ENCODE results near the gene ABCB9.
"Not testable (repeated sequence)": the region's sequence is repeated elsewhere in the genome, so short reads cannot be mapped to it uniquely, and the experiment has no call there.

The ABCB9 gene
- total RNA-seq: 3.0 to 29.3 (median 9.5) reads per million in 17 experiments

GRCh38 chr12:122965851-122966742 is at the start of gene ABCB9:
ABCB9 (minus strand) TSS chr12:122966463; CDS start chr12:122960235, 6,228 bp downstream.
- DNase-seq: peak; percentile 92 to 97 (median 94)

- not testable (repeated sequence) for DNase-seq
Measured at GRCh38 chr12:123014473-123014872, 48.2 kb upstream of the ABCB9 start.

- DNase-seq: no peak
Measured at GRCh38 chr12:123013185-123014095, 47.2 kb upstream of the ABCB9 start.

- DNase-seq: no peak
Measured at GRCh38 chr12:123011701-123012100, 45.4 kb upstream of the ABCB9 start.

GRCh38 chr12:123010681-123011080 is 44.4 kb upstream of the ABCB9 start:
- no peak for DNase-seq

- DNase-seq: no peak
Measured at GRCh38 chr12:123010110-123010509, 43.8 kb upstream of the ABCB9 start.

- no peak for DNase-seq
Measured at GRCh38 chr12:123006977-123007376, 40.7 kb upstream of the ABCB9 start.

GRCh38 chr12:123005081-123005626 is 38.9 kb upstream of the ABCB9 start:
- DNase-seq: no peak

GRCh38 chr12:123004287-123004686 is 38.0 kb upstream of the ABCB9 start:
- no peak for DNase-seq

- no peak for DNase-seq
Measured at GRCh38 chr12:123003257-123003656, 37.0 kb upstream of the ABCB9 start.

- DNase-seq: no peak
Measured at GRCh38 chr12:123001464-123001863, 35.2 kb upstream of the ABCB9 start.

GRCh38 chr12:123000578-123000977 is 34.3 kb upstream of the ABCB9 start:
- DNase-seq: no peak

- no peak for DNase-seq
Measured at GRCh38 chr12:122999986-123000420, 33.7 kb upstream of the ABCB9 start.

- no peak for DNase-seq
Measured at GRCh38 chr12:122999196-122999946, 33.1 kb upstream of the ABCB9 start.

GRCh38 chr12:122998316-122998715 is 32.1 kb upstream of the ABCB9 start:
- DNase-seq: no peak

GRCh38 chr12:122997343-122998250 is 31.3 kb upstream of the ABCB9 start:
- no peak for DNase-seq

GRCh38 chr12:122996621-122997342 is 30.5 kb upstream of the ABCB9 start:
- no peak for DNase-seq

- no peak for DNase-seq
Measured at GRCh38 chr12:122996188-122996601, 29.9 kb upstream of the ABCB9 start.

GRCh38 chr12:122995503-122996187 is 29.4 kb upstream of the ABCB9 start:
- no peak for DNase-seq
